Chondrocyte (in vitro differentiated cells): ENCODE data around the gene DNAJB2. TPM values are rescaled to one million over a fixed set of nuclear protein-coding genes. Genes with fewer than 3 reads are reported as not detected.
"Not testable (repeated sequence)": the region's sequence is repeated elsewhere in the genome, so short reads cannot be mapped to it uniquely, and the experiment has no call there.

Experiments
- DNase-seq: peaks from one replicate; pipeline ENCODE4 v3.0.0; 2021; ENCODE audit warnings: mixed read lengths, low spot score
- H3K27ac Mint-ChIP-seq: one replicate; pipeline ENCODE4 v1.8.0; 2021; ENCODE audit warnings: mild to moderate bottlenecking, moderate library complexity, mixed read lengths; ENCODE audit not compliant: unreplicated experiment
- H3K27me3 Mint-ChIP-seq: 2 replicates; pipeline ENCODE4 v1.8.0; 2021; ENCODE audit warnings: low read depth, mixed read lengths
- H3K36me3 Mint-ChIP-seq: 2 replicates; pipeline ENCODE4 v1.8.0; 2021; ENCODE audit warnings: low read depth, mixed read lengths
- H3K4me1 Mint-ChIP-seq: 2 replicates; pipeline ENCODE4 v1.8.0; 2021; ENCODE audit warnings: low read depth, mild to moderate bottlenecking, mixed read lengths
- H3K4me3 Mint-ChIP-seq: one replicate; pipeline ENCODE4 v1.8.0; 2021; ENCODE audit warnings: mild to moderate bottlenecking, moderate library complexity, mixed read lengths; ENCODE audit not compliant: unreplicated experiment
- H3K9me3 Mint-ChIP-seq: 2 replicates; pipeline ENCODE4 v1.8.0; 2021; ENCODE audit warnings: low read depth, mixed read lengths
- total RNA-seq: library from RNA; stranded (reverse); gene quantifications from 3 replicates; pipeline ENCODE4 v1.2.1, GENCODE V29; 2021
- TF ChIP-seq, protein P1 (sequence below): fragments of 200-600 bp; sonication (generic); IDR thresholded peaks from 2 replicates; pipeline ENCODE4 v1.5.0; 2021; ENCODE audit warnings: antibody characterized with exemption, mild to moderate bottlenecking, moderate library complexity

The DNAJB2 gene
- total RNA-seq, 1 donor from 2014 or later: 55.6 TPM

GRCh38 chr2:219286436-219287115 is 7.4 kb downstream of the DNAJB2 start:
- Mint-ChIP-seq H3K27me3 (no peaks in the 10 kb centered on the region), H3K4me3 (no peak overlapping the region), H3K27ac (peak overlapping the region; percentile 78), H3K4me1 (peaks cover 43% of the 10 kb centered on the region), H3K36me3 (peaks cover 11% of the 10 kb centered on the region), H3K9me3 (no peaks in the 10 kb centered on the region)
- DNase-seq: peak; percentile 90
- TF ChIP-seq, protein P1, sequence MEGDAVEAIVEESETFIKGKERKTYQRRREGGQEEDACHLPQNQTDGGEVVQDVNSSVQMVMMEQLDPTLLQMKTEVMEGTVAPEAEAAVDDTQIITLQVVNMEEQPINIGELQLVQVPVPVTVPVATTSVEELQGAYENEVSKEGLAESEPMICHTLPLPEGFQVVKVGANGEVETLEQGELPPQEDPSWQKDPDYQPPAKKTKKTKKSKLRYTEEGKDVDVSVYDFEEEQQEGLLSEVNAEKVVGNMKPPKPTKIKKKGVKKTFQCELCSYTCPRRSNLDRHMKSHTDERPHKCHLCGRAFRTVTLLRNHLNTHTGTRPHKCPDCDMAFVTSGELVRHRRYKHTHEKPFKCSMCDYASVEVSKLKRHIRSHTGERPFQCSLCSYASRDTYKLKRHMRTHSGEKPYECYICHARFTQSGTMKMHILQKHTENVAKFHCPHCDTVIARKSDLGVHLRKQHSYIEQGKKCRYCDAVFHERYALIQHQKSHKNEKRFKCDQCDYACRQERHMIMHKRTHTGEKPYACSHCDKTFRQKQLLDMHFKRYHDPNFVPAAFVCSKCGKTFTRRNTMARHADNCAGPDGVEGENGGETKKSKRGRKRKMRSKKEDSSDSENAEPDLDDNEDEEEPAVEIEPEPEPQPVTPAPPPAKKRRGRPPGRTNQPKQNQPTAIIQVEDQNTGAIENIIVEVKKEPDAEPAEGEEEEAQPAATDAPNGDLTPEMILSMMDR: no peak

DNA sequence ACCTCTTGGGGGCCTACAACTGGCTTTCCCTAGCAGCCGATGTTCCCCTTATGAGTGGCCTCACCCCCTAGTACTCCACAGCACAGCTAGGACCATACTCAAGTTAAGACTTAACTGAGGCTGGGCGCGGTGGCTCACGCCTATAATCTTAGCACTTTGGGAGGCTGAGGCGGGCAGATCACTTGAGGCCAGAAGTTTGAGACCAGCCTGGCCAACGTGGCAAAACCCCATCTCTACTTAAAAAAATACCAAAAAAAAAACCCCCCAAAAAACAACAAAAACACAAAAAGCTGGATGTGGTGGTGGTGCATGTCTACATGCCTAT is 7.9 kb downstream of the DNAJB2 start:
- H3K9me3 Mint-ChIP-seq, H3K27ac Mint-ChIP-seq: not testable (repeated sequence)

DNA sequence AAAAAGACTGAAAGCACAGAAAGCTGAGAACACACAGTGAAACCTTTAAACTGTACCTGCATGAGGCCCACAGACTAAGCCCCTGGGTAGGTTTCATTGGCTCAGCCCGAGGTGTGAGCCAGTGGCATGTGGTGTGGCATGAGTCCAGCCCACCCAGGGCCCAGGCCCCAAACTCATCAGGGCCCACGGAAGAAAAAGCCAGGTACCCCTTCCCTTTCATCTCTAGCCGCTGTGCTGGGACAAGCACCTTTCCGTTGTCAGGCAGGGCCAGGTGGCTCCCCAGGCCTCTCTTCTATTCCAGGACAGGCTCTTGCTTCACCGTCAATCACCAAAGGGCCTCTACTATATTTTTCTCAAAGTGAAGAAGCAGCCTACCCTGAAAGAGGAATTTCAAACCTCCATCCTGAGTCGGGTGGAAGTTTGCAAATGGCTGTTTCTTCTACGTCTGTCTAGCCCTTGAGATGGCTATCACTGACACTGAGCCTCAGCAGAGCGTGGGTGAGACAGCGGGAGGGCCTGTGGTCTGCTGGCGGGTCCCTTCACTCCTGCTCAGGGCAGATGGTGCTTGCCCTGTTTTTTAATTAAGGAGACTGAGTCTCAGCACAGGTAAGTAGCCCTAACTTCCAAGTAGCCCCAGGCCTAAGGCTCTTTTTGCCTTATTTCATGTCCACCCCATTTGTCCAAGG is 8.6 kb downstream of the DNAJB2 start:
- Mint-ChIP-seq H3K9me3 (no peaks in the 10 kb centered on the region), H3K27me3 (no peaks in the 10 kb centered on the region), H3K27ac (no peak overlapping the region), H3K36me3 (peaks cover 9% of the 10 kb centered on the region), H3K4me3 (no peak overlapping the region), H3K4me1 (peaks cover 38% of the 10 kb centered on the region)
- peak; percentile 47 for DNase-seq
- TF ChIP-seq, protein P1: no peak

More for the DNA sequence above, 7.9 kb downstream of the DNAJB2 start:
- H3K27me3 Mint-ChIP-seq, H3K4me3 Mint-ChIP-seq: not testable (repeated sequence)
- DNase-seq: peak; percentile 44
- Mint-ChIP-seq H3K36me3 (peaks cover 11% of the 10 kb centered on the region), H3K4me1 (peaks cover 43% of the 10 kb centered on the region)

DNA sequence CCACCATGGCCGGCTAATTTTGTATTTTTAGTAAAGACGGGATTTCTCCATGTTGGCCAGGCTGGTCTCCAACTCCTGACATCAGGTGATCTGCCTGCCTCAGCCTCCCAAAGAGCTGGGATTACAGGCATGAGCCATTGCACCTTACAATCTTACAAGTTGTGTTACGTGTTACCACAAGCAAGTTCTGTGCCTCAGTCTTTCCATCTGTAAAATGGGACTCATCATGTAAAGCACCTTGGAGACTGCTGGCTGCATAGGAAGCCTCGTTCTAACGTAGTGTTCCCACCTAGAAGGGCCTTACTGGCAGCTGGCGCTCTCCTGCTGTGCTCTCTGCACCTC is 10.0 kb downstream of the DNAJB2 start:
- H3K27ac Mint-ChIP-seq: peak overlapping the region; percentile 98

DNA sequence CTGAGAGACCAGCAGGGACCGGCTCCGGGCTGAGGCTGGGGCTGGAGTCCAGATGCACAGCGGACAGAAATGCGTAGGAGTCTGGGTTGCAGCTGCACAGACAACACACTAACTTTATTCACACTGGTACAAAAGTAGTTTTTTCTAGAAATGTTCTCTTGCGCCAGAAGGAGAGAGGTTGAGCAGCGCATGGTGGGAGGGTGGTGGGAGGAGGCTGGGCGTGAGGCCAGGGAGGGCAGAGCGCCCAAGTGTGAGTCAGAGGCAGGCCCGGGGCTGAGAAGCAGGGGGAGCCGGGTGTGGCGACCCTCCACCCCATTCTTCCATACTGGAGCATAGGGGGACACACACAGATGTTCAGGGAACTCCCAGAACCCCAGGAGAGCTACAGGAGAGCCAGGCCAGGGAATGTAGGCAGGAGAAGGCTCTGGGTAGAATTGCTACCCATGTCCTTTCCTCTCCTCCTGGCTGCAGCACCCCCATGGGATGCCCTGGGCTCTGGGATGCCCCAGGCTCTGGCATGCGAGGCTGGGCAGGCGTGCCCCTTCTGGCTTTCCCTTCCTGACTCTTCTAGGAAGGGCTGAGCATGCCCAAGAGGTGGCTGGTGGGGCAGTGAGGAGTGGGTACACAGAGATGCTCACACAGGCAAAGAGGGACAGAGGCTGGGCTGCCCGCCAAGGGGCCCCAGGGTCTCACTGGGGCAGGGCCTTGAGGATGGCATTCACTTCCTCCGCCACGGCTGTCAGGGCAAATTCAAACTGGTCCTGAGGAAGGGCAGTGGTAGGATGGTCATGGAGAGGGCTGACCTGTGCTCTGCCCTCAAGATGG is 10.6 kb downstream of the DNAJB2 start:
- Mint-ChIP-seq H3K9me3 (no peaks in the 10 kb centered on the region), H3K4me3 (no peak overlapping the region), H3K27me3 (no peaks in the 10 kb centered on the region), H3K27ac (peak overlapping the region; percentile 98), H3K36me3 (peaks cover 2% of the 10 kb centered on the region), H3K4me1 (peaks cover 40% of the 10 kb centered on the region)
- peak; percentile 95 for DNase-seq
- TF ChIP-seq, protein P1: no peak

More for the DNA sequence above, 10.0 kb downstream of the DNAJB2 start:
- TF ChIP-seq, protein P1: no peak
- H3K4me3 Mint-ChIP-seq: no peak overlapping the region
- H3K9me3 Mint-ChIP-seq: no peaks in the 10 kb centered on the region
- H3K4me1 Mint-ChIP-seq: peaks cover 37% of the 10 kb centered on the region
- peaks cover 2% of the 10 kb centered on the region for H3K36me3 Mint-ChIP-seq
- no peaks in the 10 kb centered on the region for H3K27me3 Mint-ChIP-seq
- DNase-seq: no peak
